Measurements from ENCODE around the gene HOXB5.

HOXB5 gene

DNA sequence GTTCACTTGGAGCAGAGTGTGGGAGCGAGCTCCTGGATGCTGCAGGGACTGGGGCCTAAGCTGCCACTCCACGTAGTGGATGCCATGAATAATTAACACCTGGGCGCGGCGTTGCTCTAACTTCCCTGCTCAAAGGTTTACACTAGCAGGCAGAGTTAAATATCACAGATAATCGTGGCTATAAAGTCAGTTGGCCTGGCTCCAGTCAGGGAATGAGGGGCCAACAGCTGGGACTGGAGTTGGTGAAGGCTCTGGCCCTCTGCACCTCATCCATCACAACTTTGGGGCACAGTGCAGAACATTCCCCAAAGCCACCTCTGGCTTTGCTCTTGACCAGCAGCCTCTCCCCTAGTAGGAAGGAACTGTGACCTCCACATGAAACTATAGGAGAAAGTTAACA is 26.4 kb downstream of the HOXB5 start:
- Histone ChIP-seq H3K27me3 (ENCODE audit: insufficient read depth, low read depth, severe bottlenecking) (peaks cover 97% of the 10 kb centered on the region), H3K9me3 (ENCODE audit: severe bottlenecking) (peaks cover 2% of the 10 kb centered on the region), H3K36me3 (no peaks in the 10 kb centered on the region), H3K27ac (no peak overlapping the region), H3K4me3 (ENCODE audit: low read depth, low read length) (no peak overlapping the region)
- no peak for DNase-seq
- TF ChIP-seq, protein P1, sequence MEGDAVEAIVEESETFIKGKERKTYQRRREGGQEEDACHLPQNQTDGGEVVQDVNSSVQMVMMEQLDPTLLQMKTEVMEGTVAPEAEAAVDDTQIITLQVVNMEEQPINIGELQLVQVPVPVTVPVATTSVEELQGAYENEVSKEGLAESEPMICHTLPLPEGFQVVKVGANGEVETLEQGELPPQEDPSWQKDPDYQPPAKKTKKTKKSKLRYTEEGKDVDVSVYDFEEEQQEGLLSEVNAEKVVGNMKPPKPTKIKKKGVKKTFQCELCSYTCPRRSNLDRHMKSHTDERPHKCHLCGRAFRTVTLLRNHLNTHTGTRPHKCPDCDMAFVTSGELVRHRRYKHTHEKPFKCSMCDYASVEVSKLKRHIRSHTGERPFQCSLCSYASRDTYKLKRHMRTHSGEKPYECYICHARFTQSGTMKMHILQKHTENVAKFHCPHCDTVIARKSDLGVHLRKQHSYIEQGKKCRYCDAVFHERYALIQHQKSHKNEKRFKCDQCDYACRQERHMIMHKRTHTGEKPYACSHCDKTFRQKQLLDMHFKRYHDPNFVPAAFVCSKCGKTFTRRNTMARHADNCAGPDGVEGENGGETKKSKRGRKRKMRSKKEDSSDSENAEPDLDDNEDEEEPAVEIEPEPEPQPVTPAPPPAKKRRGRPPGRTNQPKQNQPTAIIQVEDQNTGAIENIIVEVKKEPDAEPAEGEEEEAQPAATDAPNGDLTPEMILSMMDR (IDR thresholded peaks at IDR 0.05; ENCODE audit: low read depth, low read length), result no peak

DNA sequence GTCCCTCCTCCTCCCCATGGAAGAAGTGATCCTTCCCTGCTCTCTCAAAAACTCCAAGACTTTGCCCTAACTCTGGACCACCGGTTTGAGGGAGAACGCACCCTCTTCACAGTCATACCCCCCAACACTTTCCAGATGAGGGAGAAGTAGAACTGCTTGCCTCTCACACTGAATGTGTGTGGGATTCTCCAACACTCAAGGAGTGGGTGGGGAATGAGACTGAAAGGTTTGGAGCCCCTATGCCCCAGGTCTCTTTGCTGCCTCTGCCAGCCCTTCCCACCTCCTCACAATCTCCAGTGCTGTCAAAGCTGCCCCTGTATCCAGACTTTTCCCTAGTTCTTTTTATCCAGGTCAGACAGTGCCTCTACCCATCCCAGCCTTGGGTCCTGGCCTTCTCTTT is 26.9 kb downstream of the HOXB5 start:
- TF ChIP-seq, protein P1 (IDR thresholded peaks at IDR 0.05; ENCODE audit: low read depth, low read length), result no peak
- H3K9me3 ChIP-seq (ENCODE audit: severe bottlenecking), result peaks cover 2% of the 10 kb centered on the region
- no peak overlapping the region for H3K4me3 ChIP-seq (ENCODE audit: low read depth, low read length)
- no peaks in the 10 kb centered on the region for H3K36me3 ChIP-seq
- peaks cover 97% of the 10 kb centered on the region for H3K27me3 ChIP-seq (ENCODE audit: insufficient read depth, low read depth, severe bottlenecking)
- no peak for DNase-seq
- H3K27ac ChIP-seq, result no peak overlapping the region

DNA sequence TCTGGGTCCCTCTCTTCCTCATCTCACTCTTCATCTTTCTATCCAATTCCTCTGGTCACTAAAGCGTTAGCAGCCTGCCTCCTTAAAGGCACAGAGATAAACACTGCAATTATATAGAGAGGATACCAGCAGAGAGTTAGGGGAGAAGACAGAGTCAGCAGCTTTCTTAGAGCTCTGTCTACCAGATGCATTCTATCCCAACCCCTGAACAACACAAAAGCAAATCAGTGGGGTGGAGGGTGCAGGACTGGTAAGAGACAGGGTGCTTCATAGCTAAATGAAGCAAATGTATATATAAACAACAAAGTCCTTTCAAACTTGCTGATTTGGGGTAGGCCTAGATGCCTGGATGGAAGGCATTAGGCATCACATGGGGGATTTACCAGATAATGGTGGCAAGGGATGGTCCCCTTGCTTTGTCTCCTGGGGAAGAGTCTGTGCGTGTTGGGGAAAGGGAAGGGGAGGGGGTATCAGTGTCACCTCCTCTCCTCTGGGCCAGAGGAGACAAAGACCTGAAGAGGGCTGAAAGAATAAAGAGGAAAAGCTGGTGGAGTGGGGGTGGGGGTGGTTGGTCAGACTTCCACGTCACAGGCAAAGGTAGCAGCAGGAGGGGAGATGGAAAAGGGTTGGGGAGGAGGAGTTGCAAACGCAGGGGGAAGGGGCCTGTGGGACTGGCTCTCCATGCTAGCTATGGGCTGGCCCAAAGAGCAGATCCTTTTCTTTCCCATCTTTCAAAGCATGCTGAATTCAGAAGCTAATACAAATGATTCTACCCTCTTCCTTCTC is 27.5 kb downstream of the HOXB5 start:
- DNase-seq, result no peak
- peaks cover 97% of the 10 kb centered on the region for H3K27me3 ChIP-seq (ENCODE audit: insufficient read depth, low read depth, severe bottlenecking)
- no peak overlapping the region for H3K27ac ChIP-seq
- TF ChIP-seq, protein P1 (IDR thresholded peaks at IDR 0.05; ENCODE audit: low read depth, low read length), result no peak
- peaks cover 2% of the 10 kb centered on the region for H3K9me3 ChIP-seq (ENCODE audit: severe bottlenecking)
- no peak overlapping the region for H3K4me3 ChIP-seq (ENCODE audit: low read depth, low read length)
- no peaks in the 10 kb centered on the region for H3K36me3 ChIP-seq

DNA sequence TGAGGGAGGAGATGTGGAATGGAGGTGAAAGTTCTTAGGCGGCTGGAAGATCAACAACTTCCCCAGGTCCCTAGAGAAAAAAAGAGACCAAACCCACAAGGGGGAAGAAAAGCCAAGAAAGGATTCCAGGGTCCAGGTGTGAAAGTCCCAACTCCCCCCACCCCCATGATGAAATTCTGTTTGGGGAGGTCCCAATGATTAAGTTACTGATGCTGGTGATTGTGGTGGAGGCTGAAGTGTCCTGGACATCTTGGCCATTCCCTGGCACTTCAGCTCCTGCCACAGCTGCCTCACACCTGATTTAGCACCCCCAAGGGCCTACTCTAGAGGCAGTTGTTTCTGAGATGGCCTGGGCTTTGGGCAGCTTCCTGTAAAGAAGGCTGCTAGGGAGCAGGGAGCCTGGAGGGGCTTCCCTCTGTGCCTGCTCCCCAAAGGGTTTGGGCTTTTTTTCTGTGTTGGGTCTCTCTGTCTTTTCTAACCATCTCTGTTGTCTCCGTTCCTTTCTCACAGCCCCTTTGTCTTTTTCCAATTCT is 28.5 kb downstream of the HOXB5 start:
- DNase-seq, result no peak
- Histone ChIP-seq H3K36me3 (no peaks in the 10 kb centered on the region), H3K27ac (no peak overlapping the region), H3K4me3 (ENCODE audit: low read depth, low read length) (no peak overlapping the region), H3K27me3 (ENCODE audit: insufficient read depth, low read depth, severe bottlenecking) (peaks cover 97% of the 10 kb centered on the region), H3K9me3 (ENCODE audit: severe bottlenecking) (peaks cover 2% of the 10 kb centered on the region)
- TF ChIP-seq, protein P1 (IDR thresholded peaks at IDR 0.05; ENCODE audit: low read depth, low read length), result no peak

DNA sequence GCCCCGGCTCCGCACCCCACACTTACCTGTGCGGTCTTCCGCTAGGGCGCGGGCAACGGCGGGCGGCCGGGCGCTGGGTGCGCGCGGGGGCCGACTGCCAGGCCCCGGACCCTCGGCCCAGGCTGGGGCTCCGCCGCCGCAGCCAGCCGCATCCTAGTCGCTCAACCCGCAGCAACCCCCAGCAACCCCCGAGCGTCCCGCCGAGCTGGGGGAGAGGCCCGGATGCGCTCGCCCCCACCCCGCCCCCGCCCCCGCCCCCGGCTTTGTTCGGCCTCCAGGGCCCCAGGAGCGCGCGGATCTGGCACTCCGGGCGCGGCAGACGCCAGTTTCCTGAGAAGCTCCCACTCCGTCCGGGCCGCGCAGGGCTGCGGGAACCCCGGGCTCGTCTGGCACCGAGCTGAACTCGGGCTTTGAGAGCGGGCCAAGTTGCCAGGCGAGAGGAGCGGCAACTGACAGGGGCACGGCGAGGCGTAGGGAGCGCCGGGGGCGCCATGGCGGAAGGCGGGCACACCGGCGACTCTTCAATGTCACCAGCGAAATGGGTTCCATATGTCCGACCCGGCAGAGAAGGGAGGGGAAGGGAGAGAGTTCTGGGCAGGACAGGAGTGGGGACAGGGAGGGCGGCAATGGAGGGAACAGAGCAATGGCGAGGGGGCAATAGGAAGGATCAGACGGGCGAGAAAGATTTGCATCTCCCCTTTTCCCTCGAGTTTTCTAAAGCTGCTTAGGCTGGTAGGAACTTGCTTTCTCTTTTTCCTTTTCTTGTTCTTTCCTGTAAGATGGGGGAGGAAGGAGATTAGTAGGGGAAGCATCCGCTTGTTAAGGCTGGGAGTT is 29.2 kb downstream of the HOXB5 start:
- H3K9me3 ChIP-seq (ENCODE audit: severe bottlenecking), result peaks cover 2% of the 10 kb centered on the region
- DNase-seq, result no peak
- H3K27ac ChIP-seq, result no peak overlapping the region
- H3K27me3 ChIP-seq (ENCODE audit: insufficient read depth, low read depth, severe bottlenecking), result peaks cover 97% of the 10 kb centered on the region
- H3K36me3 ChIP-seq, result no peaks in the 10 kb centered on the region
- TF ChIP-seq, protein P1 (IDR thresholded peaks at IDR 0.05; ENCODE audit: low read depth, low read length), result no peak
- H3K4me3 ChIP-seq (ENCODE audit: low read depth, low read length), result peak overlapping the region; percentile 25

All from WERI-Rb-1 (cell line).